HG03064 (cell line): ENCODE results near the gene PRR5.
"Not testable (repeated sequence)": the region's sequence is repeated elsewhere in the genome, so short reads cannot be mapped to it uniquely, and the experiment has no call there.

Experiments used
- ATAC-seq: cut with Tn5 transposase; IDR thresholded peaks from one replicate; pipeline ENCODE4 v1.9.1; 2021; ENCODE audit warnings: low read depth; ENCODE audit not compliant: unreplicated experiment

The PRR5 gene

GRCh38 chr22:44732661-44733060 is 30.7 kb downstream of the PRR5 start:
- ATAC-seq, result no peak

- no peak for ATAC-seq
Observed at GRCh38 chr22:44733426-44734106, 31.6 kb downstream of the PRR5 start.

GRCh38 chr22:44734278-44734677 is 32.3 kb downstream of the PRR5 start:
- ATAC-seq, result no peak

- no peak for ATAC-seq
Observed at GRCh38 chr22:44734801-44735517, 33.0 kb downstream of the PRR5 start.

- ATAC-seq, result no peak
Observed at GRCh38 chr22:44735518-44736428, 33.8 kb downstream of the PRR5 start.

GRCh38 chr22:44736581-44737405 is 34.8 kb downstream of the PRR5 start:
- ATAC-seq, result no peak

GRCh38 chr22:44737406-44738346 is 35.7 kb downstream of the PRR5 start:
- ATAC-seq, result no peak

- ATAC-seq, result no peak
Observed at GRCh38 chr22:44738347-44738715, 36.3 kb downstream of the PRR5 start.

GRCh38 chr22:44739024-44739423 is 37.0 kb downstream of the PRR5 start:
- no peak for ATAC-seq

GRCh38 chr22:44739666-44740065 is 37.7 kb downstream of the PRR5 start:
- ATAC-seq, result not testable (repeated sequence)

GRCh38 chr22:44740307-44740706 is 38.3 kb downstream of the PRR5 start:
- ATAC-seq, result no peak

- ATAC-seq, result no peak
Observed at GRCh38 chr22:44741929-44742328, 39.9 kb downstream of the PRR5 start.

GRCh38 chr22:44743247-44743646 is 41.2 kb downstream of the PRR5 start:
- ATAC-seq, result no peak

GRCh38 chr22:44743804-44744211 is 41.8 kb downstream of the PRR5 start:
- ATAC-seq, result no peak

- no peak for ATAC-seq
Observed at GRCh38 chr22:44745853-44746789, 44.1 kb downstream of the PRR5 start.

- ATAC-seq, result not testable (repeated sequence)
Observed at GRCh38 chr22:44747784-44748127, 45.8 kb downstream of the PRR5 start.

GRCh38 chr22:44748524-44748923 is 46.5 kb downstream of the PRR5 start:
- no peak for ATAC-seq

- no peak for ATAC-seq
Observed at GRCh38 chr22:44750481-44750880, 48.5 kb downstream of the PRR5 start.
